GM23338 (cell line): ENCODE data around the gene PTCD2. TPM values are rescaled to one million over a fixed set of nuclear protein-coding genes. Genes with fewer than 3 reads are reported as not detected.

ENCODE experiments used
- ATAC-seq: fragments of 200-7000 bp; cut with Tn5 transposase; 3 replicates; pipeline ENCODE4 v1.9.1; 2020
- DNase-seq: peaks from one replicate; pipeline ENCODE4 v3.0.0-alpha.2; 2015; ENCODE audit warnings: low spot score
- H2AFZ ChIP-seq: fragments of 200-600 bp; sonication (generic); 2 replicates; pipeline ENCODE4 v1.8.0; 2016; ENCODE audit warnings: antibody characterized with exemption, mild to moderate bottlenecking, moderate library complexity
- H3F3A ChIP-seq: fragments of 200-600 bp; sonication (generic); replicated peaks from 2 replicates; pipeline ENCODE4 v1.8.0; 2017; ENCODE audit warnings: antibody characterized with exemption, mixed run types, low read depth
- H3K27ac ChIP-seq: fragments of 200-600 bp; sonication (generic); 2 replicates; pipeline ENCODE4 v1.6.1; 2016; ENCODE audit warnings: low read depth
- H3K27me3 ChIP-seq: fragments of 200-600 bp; sonication (generic); 2 replicates; pipeline ENCODE4 v1.8.0; 2016; ENCODE audit warnings: mild to moderate bottlenecking, mixed run types, moderate library complexity; ENCODE audit not compliant: insufficient read depth
- H3K36me3 ChIP-seq: fragments of 200-600 bp; sonication (generic); 2 replicates; pipeline ENCODE4 v1.8.0; 2016; ENCODE audit warnings: mild to moderate bottlenecking; ENCODE audit not compliant: insufficient read depth
- H3K4me1 ChIP-seq: fragments of 200-600 bp; sonication (generic); 2 replicates; pipeline ENCODE4 v1.8.0; 2016; ENCODE audit warnings: mild to moderate bottlenecking, moderate library complexity; ENCODE audit not compliant: insufficient read depth
- H3K4me2 ChIP-seq: fragments of 200-600 bp; sonication (generic); 2 replicates; pipeline ENCODE4 v1.7.1; 2017; ENCODE audit warnings: mixed run types
- H3K4me3 ChIP-seq: fragments of 200-600 bp; sonication (generic); 2 replicates; pipeline ENCODE4 v1.6.1; 2016; ENCODE audit warnings: mixed run types
- H3K79me2 ChIP-seq: fragments of 200-600 bp; sonication (generic); replicated peaks from 2 replicates; pipeline ENCODE4 v1.8.0; 2017; ENCODE audit warnings: mild to moderate bottlenecking; ENCODE audit not compliant: insufficient read depth
- H3K9me2 ChIP-seq: fragments of 200-600 bp; sonication (generic); 2 replicates; pipeline ENCODE4 v1.8.0; 2017; ENCODE audit not compliant: insufficient read depth
- H4K20me1 ChIP-seq: fragments of 200-600 bp; sonication (generic); replicated peaks from 2 replicates; pipeline ENCODE4 v1.8.0; 2017; ENCODE audit warnings: mild to moderate bottlenecking; ENCODE audit not compliant: insufficient read depth
- H3K27ac Mint-ChIP-seq: 2 replicates; pipeline ENCODE4 v1.8.0; 2020; ENCODE audit warnings: inconsistent platforms, mild to moderate bottlenecking, moderate library complexity, mixed read lengths
- H3K27me3 Mint-ChIP-seq: 3 replicates; pipeline ENCODE4 v1.8.0; 2022; ENCODE audit warnings: low read depth, mild to moderate bottlenecking, moderate library complexity, mixed read lengths, inconsistent platforms; ENCODE audit not compliant: insufficient read depth, poor library complexity
- H3K36me3 Mint-ChIP-seq: 3 replicates; pipeline ENCODE4 v1.8.0; 2021; ENCODE audit warnings: low read depth, mild to moderate bottlenecking, inconsistent platforms, moderate library complexity, mixed read lengths
- H3K4me1 Mint-ChIP-seq: 3 replicates; pipeline ENCODE4 v1.8.0; 2020; ENCODE audit warnings: mild to moderate bottlenecking, inconsistent platforms, mixed read lengths
- H3K4me3 Mint-ChIP-seq: 3 replicates; pipeline ENCODE4 v1.8.0; 2021; ENCODE audit warnings: moderate library complexity, mild to moderate bottlenecking, inconsistent platforms, mixed read lengths
- H3K9me3 Mint-ChIP-seq: 3 replicates; pipeline ENCODE4 v1.8.0; 2020; ENCODE audit warnings: moderate library complexity, mild to moderate bottlenecking, inconsistent platforms, mixed read lengths
- CREB1 ChIP-seq: fragments of 250-450 bp; sonication (Bioruptor Pico); IDR thresholded peaks from 2 replicates; pipeline ENCODE4 v1.5.0; 2020; ENCODE audit warnings: low read depth, mild to moderate bottlenecking, moderate library complexity
- CTCF ChIP-seq, 2 experiments: fragments of 200-600 bp in 1 of 2; sonication (generic) in 1 of 2; conservative IDR thresholded peaks; 2 replicates each; pipeline versions ENCODE4 v1.5.1 to v1.6.1; 2016 to 2017; ENCODE audit warnings: antibody characterized with exemption in 2 of 2, low read depth in 2 of 2, mild to moderate bottlenecking in 2 of 2, moderate library complexity in 1 of 2
- EZH2 ChIP-seq: fragments of 200-600 bp; sonication (generic); IDR thresholded peaks from one replicate; pipeline ENCODE4 v1.8.0; 2017; ENCODE audit warnings: antibody characterized with exemption, mild to moderate bottlenecking, low read depth; ENCODE audit not compliant: unreplicated experiment
- EZH2phosphoT487 ChIP-seq: fragments of 200-600 bp; sonication (generic); IDR thresholded peaks from one replicate; pipeline ENCODE4 v1.8.1; 2018; ENCODE audit warnings: antibody characterized with exemption; ENCODE audit not compliant: unreplicated experiment
- JUNB ChIP-seq: IDR thresholded peaks from one replicate; pipeline ENCODE4 v1.6.1; 2016; ENCODE audit warnings: antibody characterized with exemption; ENCODE audit not compliant: unreplicated experiment
- NANOG ChIP-seq: IDR thresholded peaks from 2 replicates; pipeline ENCODE4 v1.6.1; 2016; ENCODE audit warnings: antibody characterized with exemption, borderline replicate concordance
- POLR2AphosphoS5 ChIP-seq: IDR thresholded peaks from 2 replicates; pipeline ENCODE4 v1.6.1; 2016; ENCODE audit warnings: antibody characterized with exemption, low read depth
- REST ChIP-seq: IDR thresholded peaks from one replicate; pipeline ENCODE4 v1.6.1; 2018; ENCODE audit warnings: antibody characterized with exemption; ENCODE audit not compliant: unreplicated experiment
- STAT1 ChIP-seq: IDR thresholded peaks from one replicate; pipeline ENCODE4 v1.6.1; 2016; ENCODE audit warnings: antibody characterized with exemption; ENCODE audit not compliant: unreplicated experiment
- ZNF114 ChIP-seq: fragments of 250-450 bp; sonication (Bioruptor Pico); IDR thresholded peaks from 2 replicates; pipeline ENCODE4 v1.5.0; 2020; ENCODE audit warnings: mild to moderate bottlenecking, moderate library complexity
- ZNF331 ChIP-seq: fragments of 250-450 bp; sonication (Bioruptor Pico); IDR thresholded peaks from 2 replicates; pipeline ENCODE4 v1.5.0; 2020; ENCODE audit warnings: low read depth, mild to moderate bottlenecking, moderate library complexity
- ZNF462 ChIP-seq: fragments of 250-450 bp; sonication (Bioruptor Pico); IDR thresholded peaks from 2 replicates; pipeline ENCODE4 v1.5.0; 2020; ENCODE audit warnings: mild to moderate bottlenecking, moderate library complexity
- polyA plus RNA-seq: library from polyadenylated mRNA; unstranded; fragments of >200 nt; fragmentation: Nextera tagmentation; extraction: Ambion mirVana; gene quantifications from 2 replicates; pipeline ENCODE4 v1.2.1, GENCODE V29; 2016
- total RNA-seq: library from RNA; depleted of rRNA; stranded (reverse); fragments of >200 nt; shearing (Covaris generic); gene quantifications from 2 replicates; pipeline ENCODE4 v1.2.3, GENCODE V29; 2014
- TF ChIP-seq, protein P1 (sequence below): IDR thresholded peaks from 2 replicates; pipeline ENCODE4 v1.6.1; 2016; ENCODE audit warnings: antibody characterized with exemption

The PTCD2 gene
- total and polyA plus RNA-seq, 2 experiments from 2014 or later = 8.8 to 14.5 TPM

DNA sequence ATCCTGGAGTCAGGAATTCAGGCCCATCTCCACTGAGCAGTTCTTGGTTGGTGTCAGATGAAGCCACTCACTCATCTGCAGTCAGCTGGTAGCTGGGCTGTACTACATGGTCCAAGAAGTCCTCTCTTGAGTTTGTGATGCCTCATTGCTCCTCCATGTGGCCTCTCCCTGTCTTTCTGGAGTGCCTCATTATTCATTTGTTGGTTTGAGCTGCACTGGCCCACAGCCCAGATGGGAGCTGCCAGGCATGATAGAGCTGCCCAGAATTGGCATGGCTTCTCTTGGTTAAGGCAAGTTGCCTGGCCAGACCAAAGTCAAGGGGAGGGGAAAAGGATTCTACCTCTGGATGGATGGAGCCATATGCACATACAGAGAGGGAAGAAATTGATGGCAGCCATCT, 8.0 kb downstream of the PTCD2 start:
- no peak overlapping the region for H3K27ac ChIP-seq
- ATAC-seq = no peak
- H3K4me3 Mint-ChIP-seq = no peak overlapping the region

More for the DNA sequence above, 8.0 kb downstream of the PTCD2 start:
- DNase-seq = no peak
- no peaks in the 10 kb centered on the region; the same call in 1 of the 2 replicates for H4K20me1 ChIP-seq
- Mint-ChIP-seq H3K27me3 (no peaks in the 10 kb centered on the region), H3K27ac (no peak overlapping the region), H3K36me3 (peaks cover 52% of the 10 kb centered on the region), H3K9me3 (no peaks in the 10 kb centered on the region), H3K4me1 (peaks cover 19% of the 10 kb centered on the region)
- H3K27me3 ChIP-seq = no peaks in the 10 kb centered on the region
- TF ChIP-seq EZH2 (no peak), ZNF462 (no peak), CREB1 (CRISPR knock-in tag) (no peak), ZNF114 (CRISPR knock-in tag) (no peak), JUNB (no peak), POLR2AphosphoS5 (no peak), CTCF (conservative IDR thresholded peaks at IDR 0.05; ENCODE audit: low read depth in 2 of 2) (no peak), ZNF331 (CRISPR knock-in tag) (no peak), REST (no peak), NANOG (no peak), EZH2phosphoT487 (no peak), STAT1 (no peak)
- TF ChIP-seq, protein P1, sequence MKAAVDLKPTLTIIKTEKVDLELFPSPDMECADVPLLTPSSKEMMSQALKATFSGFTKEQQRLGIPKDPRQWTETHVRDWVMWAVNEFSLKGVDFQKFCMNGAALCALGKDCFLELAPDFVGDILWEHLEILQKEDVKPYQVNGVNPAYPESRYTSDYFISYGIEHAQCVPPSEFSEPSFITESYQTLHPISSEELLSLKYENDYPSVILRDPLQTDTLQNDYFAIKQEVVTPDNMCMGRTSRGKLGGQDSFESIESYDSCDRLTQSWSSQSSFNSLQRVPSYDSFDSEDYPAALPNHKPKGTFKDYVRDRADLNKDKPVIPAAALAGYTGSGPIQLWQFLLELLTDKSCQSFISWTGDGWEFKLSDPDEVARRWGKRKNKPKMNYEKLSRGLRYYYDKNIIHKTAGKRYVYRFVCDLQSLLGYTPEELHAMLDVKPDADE = no peak
- H3K36me3 ChIP-seq = 0 out of 2 replicates have a peak, but pooled peaks cover 6% of the 10 kb centered on the region
- no peak overlapping the region for H3K4me2 ChIP-seq
- H3K4me1 ChIP-seq = no peaks in the 10 kb centered on the region
- H3K4me3 ChIP-seq = no peak overlapping the region
- H3K9me2 ChIP-seq = no peaks in the 10 kb centered on the region
- H3K79me2 ChIP-seq = no peaks in the 10 kb centered on the region
- no peak overlapping the region for H2AFZ ChIP-seq
- no peaks in the 10 kb centered on the region for H3F3A ChIP-seq
